ENCODE data around the gene BBOX1.
"Not testable (repeated sequence)": the region's sequence is repeated elsewhere in the genome, so short reads cannot be mapped to it uniquely, and the experiment has no call there.

BBOX1 gene

GRCh38 chr11:27174672-27175210, 134.1 kb downstream of the BBOX1 start:
- TF ChIP-seq CTCF (IDR thresholded peaks at IDR 0.05; ENCODE audit: low read depth, low read length) = no peak
- H3K4me3 ChIP-seq (ENCODE audit: low read depth, low read length) = no peak overlapping the region
- in situ Hi-C loops (cut with HindIII; ENCODE audit: low sequenced_read_pairs) = loop anchor here (25.0 kb wide), 1 partner anchor 313 kb away; no protein-coding TSS in a partner anchor
- no peak for DNase-seq (ENCODE audit: low read depth, low spot score)

GRCh38 chr11:27175562-27175961, 134.9 kb downstream of the BBOX1 start:
- in situ Hi-C loops (cut with HindIII; ENCODE audit: low sequenced_read_pairs) = loop anchor here (25.0 kb wide), 1 partner anchor 312 kb away; no protein-coding TSS in a partner anchor

More at GRCh38 chr11:27175562-27175961, 134.9 kb downstream of the BBOX1 start:
- not testable (repeated sequence) for H3K4me3 ChIP-seq (ENCODE audit: low read depth, low read length); DNase-seq (ENCODE audit: low read depth, low spot score)

All from astrocyte of the spinal cord (primary cell).